Activated CD8-positive, alpha-beta memory T cell treated with anti-CD3 and anti-CD28 coated beads, Interleukin-2, amount 50 U/mL, for 24 hours (primary cell): ENCODE data around the gene HRH1.
"Not testable (repeated sequence)": the region's sequence is repeated elsewhere in the genome, so short reads cannot be mapped to it uniquely, and the experiment has no call there.

ENCODE experiments used
- DNase-seq: peaks from one replicate; pipeline ENCODE4 v3.0.0-alpha.2; 2020; ENCODE audit errors: extremely low read depth

The HRH1 gene

GRCh38 chr3:11140713-11141104, 13.6 kb upstream of the HRH1 start:
- no peak for DNase-seq

- no peak for DNase-seq
Measured at GRCh38 chr3:11143476-11143875, 10.8 kb upstream of the HRH1 start.

- DNase-seq: no peak
Measured at GRCh38 chr3:11144996-11145395, 9.3 kb upstream of the HRH1 start.

GRCh38 chr3:11145888-11146287, 8.4 kb upstream of the HRH1 start:
- no peak for DNase-seq

GRCh38 chr3:11146773-11147660, 7.3 kb upstream of the HRH1 start:
- no peak for DNase-seq

- no peak for DNase-seq
Measured at GRCh38 chr3:11150256-11150655, 4.0 kb upstream of the HRH1 start.

GRCh38 chr3:11152301-11152700, 2.0 kb upstream of the HRH1 start:
- no peak for DNase-seq

GRCh38 chr3:11154953-11155325, 646 bp downstream of the HRH1 start:
- no peak for DNase-seq

- DNase-seq: no peak
Measured at GRCh38 chr3:11155341-11156025, 1.2 kb downstream of the HRH1 start.

GRCh38 chr3:11156026-11156410, 1.7 kb downstream of the HRH1 start:
- DNase-seq: no peak

GRCh38 chr3:11157421-11157820, 3.1 kb downstream of the HRH1 start:
- DNase-seq: no peak

GRCh38 chr3:11159421-11159904, 5.2 kb downstream of the HRH1 start:
- no peak for DNase-seq

- DNase-seq: no peak
Measured at GRCh38 chr3:11161666-11162065, 7.4 kb downstream of the HRH1 start.

GRCh38 chr3:11162401-11163345, 8.4 kb downstream of the HRH1 start:
- no peak for DNase-seq

- no peak for DNase-seq
Measured at GRCh38 chr3:11164607-11165006, 10.3 kb downstream of the HRH1 start.

- DNase-seq: no peak
Measured at GRCh38 chr3:11165476-11165875, 11.2 kb downstream of the HRH1 start.

GRCh38 chr3:11166807-11167400, 12.6 kb downstream of the HRH1 start:
- not testable (repeated sequence) for DNase-seq

- no peak for DNase-seq
Measured at GRCh38 chr3:11167590-11167989, 13.3 kb downstream of the HRH1 start.

- DNase-seq: no peak
Measured at GRCh38 chr3:11168406-11168805, 14.1 kb downstream of the HRH1 start.

GRCh38 chr3:11168881-11169805, 14.8 kb downstream of the HRH1 start:
- no peak for DNase-seq
